ENCODE results near the gene F8A2. TPM values are rescaled to one million over a fixed set of nuclear protein-coding genes. Genes with fewer than 3 reads are reported as not detected.
"Not testable (repeated sequence)": the region's sequence is repeated elsewhere in the genome, so short reads cannot be mapped to it uniquely, and the experiment has no call there.

The F8A2 gene
- not detected for polyA plus RNA-seq

DNA sequence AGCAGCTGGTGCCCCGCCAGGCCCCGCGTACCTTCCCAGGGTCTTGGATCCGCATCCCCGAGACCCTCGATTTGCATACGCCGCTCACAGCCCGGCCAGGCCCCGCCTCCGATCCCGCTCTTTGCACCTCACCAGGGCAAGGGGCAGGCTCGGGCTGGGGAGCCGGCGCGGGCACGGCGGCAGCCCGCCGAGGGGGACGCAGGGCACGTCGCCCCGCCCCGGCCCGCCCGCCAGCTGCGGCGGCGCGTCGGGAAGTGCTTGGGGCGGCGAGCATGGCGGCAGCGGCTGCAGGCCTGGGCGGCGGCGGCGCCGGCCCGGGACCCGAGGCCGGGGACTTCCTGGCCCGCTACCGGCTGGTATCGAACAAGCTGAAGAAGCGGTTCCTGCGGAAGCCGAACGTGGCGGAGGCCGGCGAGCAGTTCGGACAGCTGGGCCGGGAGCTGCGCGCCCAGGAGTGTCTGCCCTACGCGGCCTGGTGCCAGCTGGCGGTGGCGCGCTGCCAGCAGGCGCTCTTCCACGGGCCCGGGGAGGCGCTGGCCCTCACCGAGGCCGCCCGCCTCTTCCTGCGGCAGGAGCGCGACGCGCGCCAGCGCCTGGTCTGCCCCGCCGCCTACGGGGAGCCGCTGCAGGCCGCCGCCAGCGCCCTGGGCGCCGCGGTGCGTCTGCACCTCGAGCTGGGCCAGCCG, at the start of gene F8A2:
F8A2 (plus strand) TSS at position 253 of the 686 bp plus-strand sequence; CDS start at position 273, 20 bp downstream.
- H3K27ac ChIP-seq (ENCODE audit: low read depth, low read length): not testable (repeated sequence)
- no CpG with 5 or more reads among the region's 90 CpGs for WGBS, 3 donors

- WGBS, 3 donors: 26 to 63% (median 33%) methylated on average over 2 of the region's 2 CpGs
- H3K27ac ChIP-seq (ENCODE audit: low read depth, low read length): no peak overlapping the region
Measured at GRCh38 chrX:155333544-155334100, 48.3 kb upstream of the F8A2 start.

DNA sequence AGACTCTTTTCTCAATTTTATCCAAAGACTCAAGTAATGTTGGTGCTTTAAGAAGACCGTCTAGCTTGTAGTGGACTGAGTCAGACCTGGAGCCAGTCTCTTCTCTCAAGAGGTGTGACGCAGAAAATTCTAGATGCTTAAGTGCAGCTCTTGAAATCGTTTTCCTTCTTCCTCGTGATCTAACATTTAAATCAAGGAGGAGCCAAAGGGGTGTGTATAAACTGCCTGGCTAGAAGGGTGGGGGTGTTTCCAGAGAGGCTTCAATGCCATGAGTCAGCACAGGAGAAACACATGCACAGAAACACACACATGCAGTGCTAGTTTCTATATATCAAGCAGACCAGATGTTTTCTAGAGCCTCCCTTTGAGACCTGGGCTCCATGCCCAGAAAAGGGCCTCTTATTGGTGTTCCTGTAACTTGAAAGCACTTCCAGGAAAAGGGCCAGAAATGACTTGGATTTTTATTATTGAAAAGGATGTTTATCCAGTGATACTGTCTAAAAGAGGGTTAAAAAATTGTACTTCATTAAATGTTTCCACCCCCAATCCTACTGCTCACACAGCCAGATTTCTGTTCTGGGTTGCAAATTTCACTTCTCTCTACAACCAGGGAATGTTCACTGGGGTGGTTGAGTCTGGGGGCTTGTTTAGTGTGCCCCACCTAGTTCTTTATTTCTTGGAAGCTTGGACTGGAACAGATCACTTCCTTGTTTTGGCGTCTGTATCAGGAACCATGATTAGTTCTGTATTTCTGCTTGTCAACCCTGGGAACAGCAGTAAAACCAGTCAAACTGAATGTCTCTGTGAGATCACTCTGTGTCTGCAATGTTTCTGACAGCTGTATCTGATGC, 47.2 kb upstream of the F8A2 start, which contains the start of gene CLIC2:
CLIC2 (minus strand) TSS at position 129 of the 851 bp plus-strand sequence. CDS start 187 bp downstream, outside the sequence.
- WGBS, 3 donors: 3 to 57% (median 29%) methylated on average over 5 of the region's 5 CpGs
- no peak within 1 kb of the TSS for H3K27ac ChIP-seq (ENCODE audit: low read depth, low read length)

GRCh38 chrX:155335337-155335712, 46.6 kb upstream of the F8A2 start:
- not testable (repeated sequence) for H3K27ac ChIP-seq (ENCODE audit: low read depth, low read length)
- WGBS, 3 donors: 18 to 38% (median 36%) methylated on average over 1 of the region's 1 CpG

DNA sequence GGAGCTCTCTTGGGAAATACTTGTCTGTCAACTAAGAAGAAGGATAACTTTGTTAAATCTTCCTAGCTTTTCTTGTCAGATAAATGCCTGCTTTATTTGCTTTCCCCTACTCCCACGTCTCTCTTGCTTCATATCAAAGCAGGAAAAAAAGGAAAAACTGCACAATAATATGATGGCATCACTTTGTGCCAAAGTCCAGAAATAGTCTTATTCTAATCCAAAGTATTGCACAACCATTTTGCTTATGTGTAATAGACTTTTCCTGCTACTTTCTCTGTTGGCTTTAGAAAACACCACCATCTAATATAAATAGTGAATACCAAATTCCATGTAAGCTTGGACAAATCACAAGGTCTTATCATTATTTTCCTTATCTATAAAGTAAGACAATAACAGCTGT, 36.2 kb upstream of the F8A2 start:
- no CpG with 5 or more reads among the region's 1 CpG for WGBS, 3 donors
- not testable (repeated sequence) for H3K27ac ChIP-seq (ENCODE audit: low read depth, low read length)

- WGBS, 3 donors: no CpG with 5 or more reads among the region's 4 CpGs
- not testable (repeated sequence) for H3K27ac ChIP-seq (ENCODE audit: low read depth, low read length)
Measured at GRCh38 chrX:155349448-155349847, 32.4 kb upstream of the F8A2 start.

- WGBS, 3 donors: no CpG with 5 or more reads among the region's 7 CpGs
- not testable (repeated sequence) for H3K27ac ChIP-seq (ENCODE audit: low read depth, low read length)
Measured at GRCh38 chrX:155363712-155364111, 18.2 kb upstream of the F8A2 start.

GRCh38 chrX:155373777-155374458, 8.0 kb upstream of the F8A2 start:
- not testable (repeated sequence) for H3K27ac ChIP-seq (ENCODE audit: low read depth, low read length)
- WGBS, 3 donors: no CpG with 5 or more reads among the region's 9 CpGs

DNA sequence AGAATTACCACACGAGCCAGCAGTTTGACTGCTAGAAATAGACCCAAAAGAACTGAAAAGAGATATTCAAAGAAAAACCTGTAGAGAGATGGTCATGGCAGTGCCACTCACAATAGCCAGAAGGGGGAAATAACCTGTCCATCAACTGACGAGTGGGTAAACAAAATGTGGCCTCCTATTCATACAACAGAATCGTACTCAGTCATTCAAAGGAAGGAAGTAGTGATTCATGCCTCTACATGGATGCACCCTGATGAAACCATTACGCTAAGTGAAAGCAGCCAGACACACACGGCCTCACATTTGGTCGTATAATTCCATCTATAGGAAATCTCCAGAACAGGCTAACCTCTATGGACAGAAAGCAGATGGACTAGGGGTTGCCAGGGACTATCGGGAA, 2.1 kb upstream of the F8A2 start:
- WGBS, 3 donors: no CpG with 5 or more reads among the region's 7 CpGs
- not testable (repeated sequence) for H3K27ac ChIP-seq (ENCODE audit: low read depth, low read length)

GRCh38 chrX:155382529-155382967, 653 bp downstream of the F8A2 start:
- H3K27ac ChIP-seq (ENCODE audit: low read depth, low read length): not testable (repeated sequence)
- WGBS, 3 donors: no CpG with 5 or more reads among the region's 64 CpGs

GRCh38 chrX:155389634-155390033, 7.7 kb downstream of the F8A2 start:
- WGBS, 3 donors: 90 to 98% (median 97%) methylated on average over 8 of the region's 8 CpGs
- H3K27ac ChIP-seq (ENCODE audit: low read depth, low read length): no peak overlapping the region

- H3K27ac ChIP-seq (ENCODE audit: low read depth, low read length): not testable (repeated sequence)
- WGBS, 3 donors: 83 to 96% (median 94%) methylated on average over 7 of the region's 7 CpGs
Measured at GRCh38 chrX:155394747-155395276, 12.9 kb downstream of the F8A2 start.

DNA sequence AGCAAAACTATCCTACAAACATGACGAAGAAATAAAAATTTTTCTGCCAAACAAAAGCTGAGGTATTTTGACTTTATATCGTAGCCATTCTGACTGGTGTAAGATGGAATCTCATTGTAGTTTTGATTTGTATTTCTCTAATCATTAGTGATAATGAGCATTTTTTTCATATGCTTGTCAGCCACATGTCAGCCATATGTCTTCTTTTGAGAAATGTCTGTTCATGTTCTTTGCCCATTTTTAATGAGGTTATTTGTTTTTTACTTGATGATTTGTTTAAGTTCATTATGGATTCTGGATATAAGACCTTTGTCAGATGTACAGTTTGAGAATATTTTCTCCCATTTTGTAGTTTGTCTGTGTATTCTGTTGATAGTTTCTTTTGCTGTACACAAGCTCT, 24.5 kb downstream of the F8A2 start:
- no peak overlapping the region for H3K27ac ChIP-seq (ENCODE audit: low read depth, low read length)
- WGBS, 3 donors: 78 to 94% (median 78%) methylated on average over 2 of the region's 2 CpGs

DNA sequence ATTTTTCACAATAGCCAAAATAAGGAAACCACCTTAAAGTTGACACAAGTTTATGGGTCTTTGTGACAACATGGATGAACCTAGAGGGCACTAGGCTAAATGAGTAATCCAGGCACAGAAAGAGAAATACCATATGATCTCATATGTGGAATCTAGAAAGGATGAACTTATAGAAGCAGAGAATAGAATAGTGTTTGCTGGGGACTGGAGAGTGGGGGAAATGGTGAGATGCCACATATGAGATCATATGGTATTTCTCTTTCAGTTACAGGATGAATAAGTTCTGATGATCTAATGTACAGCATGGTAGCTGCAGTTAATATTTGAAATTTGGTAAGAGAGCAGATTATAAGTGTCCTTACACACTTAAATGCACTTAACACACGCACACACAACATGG, 35.9 kb downstream of the F8A2 start:
- WGBS, 3 donors: 66 to 100% (median 100%) methylated on average over 1 of the region's 1 CpG
- no peak overlapping the region for H3K27ac ChIP-seq (ENCODE audit: low read depth, low read length)

Other genes with a start within 250 kb of the F8A2 start
- 10 to 100 TPM; 14.2 to 49.6 (median 29.9) TPM for gene VBP1, start 165.6 kb upstream of the F8A2 start, polyA plus RNA-seq
- under 1 TPM; 0.10 to 0.86 (median 0.34) TPM for gene RAB39B, start 117.6 kb upstream of the F8A2 start, polyA plus RNA-seq
- 10 to 100 TPM in 2 of 3 donors, 1 to 10 TPM in 1; 2.0 to 29.7 (median 12.8) TPM for gene CLIC2, start 47.5 kb upstream of the F8A2 start, polyA plus RNA-seq
- 10 to 100 TPM in 1 of 3 donors, 1 to 10 TPM in 1, not detected in 1; 4.1 to 10.4 TPM for gene F8A3, start 76.5 kb downstream of the F8A2 start, polyA plus RNA-seq
- gene SPRY3, start 230.5 kb downstream of the F8A2 start, polyA plus RNA-seq: under 1 TPM; 0.25 to 0.56 (median 0.46) TPM
- gene TMLHE, start 230.9 kb downstream of the F8A2 start, polyA plus RNA-seq: 10 to 100 TPM in 1 of 3 donors, 1 to 10 TPM in 2; 6.3 to 16.1 (median 9.3) TPM